Activated CD4-positive, alpha-beta T cell treated with anti-CD3 and anti-CD28 coated beads for 4 hours (primary cell): ENCODE results near the gene WDR43.
"Not testable (repeated sequence)": the region's sequence is repeated elsewhere in the genome, so short reads cannot be mapped to it uniquely, and the experiment has no call there.

Source experiments
- DNase-seq, 2 donors: peaks; one replicate each; pipeline ENCODE4 v3.0.0-alpha.2; 2020

Gene WDR43

DNA sequence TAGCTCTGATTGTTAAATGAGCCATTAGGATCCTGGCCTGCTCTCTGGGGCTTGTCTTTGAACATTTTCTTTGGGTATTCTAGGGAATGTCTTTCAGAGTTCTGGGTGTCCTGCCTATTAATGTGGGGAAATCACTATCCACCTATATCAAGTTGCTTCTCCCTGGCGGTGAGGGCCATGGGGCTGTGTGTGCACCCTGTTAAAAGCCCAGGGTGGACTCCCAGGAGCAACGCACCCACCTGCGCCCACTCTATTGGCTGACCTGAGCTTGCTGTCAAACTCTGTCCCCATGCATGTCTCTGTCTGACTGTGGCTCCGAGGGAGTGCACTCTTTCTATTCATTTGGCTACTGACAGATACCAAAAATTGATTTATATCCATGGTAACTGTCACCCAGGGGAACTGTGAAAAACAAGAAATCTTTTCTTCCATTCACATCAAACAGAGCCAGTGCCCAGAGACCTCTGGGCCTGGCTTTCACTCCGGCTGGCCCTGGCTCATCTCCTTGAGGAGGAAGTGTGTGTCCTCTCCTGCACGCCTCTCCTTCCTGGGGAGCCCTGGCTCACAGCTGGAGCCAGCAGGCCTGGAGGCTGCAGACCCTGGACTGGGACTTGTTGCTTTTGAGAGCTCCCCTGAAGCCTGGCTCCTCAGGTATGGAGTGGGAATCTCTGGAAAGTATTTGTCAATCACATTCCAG, 76.1 kb downstream of the WDR43 start:
- no peak for DNase-seq

DNA sequence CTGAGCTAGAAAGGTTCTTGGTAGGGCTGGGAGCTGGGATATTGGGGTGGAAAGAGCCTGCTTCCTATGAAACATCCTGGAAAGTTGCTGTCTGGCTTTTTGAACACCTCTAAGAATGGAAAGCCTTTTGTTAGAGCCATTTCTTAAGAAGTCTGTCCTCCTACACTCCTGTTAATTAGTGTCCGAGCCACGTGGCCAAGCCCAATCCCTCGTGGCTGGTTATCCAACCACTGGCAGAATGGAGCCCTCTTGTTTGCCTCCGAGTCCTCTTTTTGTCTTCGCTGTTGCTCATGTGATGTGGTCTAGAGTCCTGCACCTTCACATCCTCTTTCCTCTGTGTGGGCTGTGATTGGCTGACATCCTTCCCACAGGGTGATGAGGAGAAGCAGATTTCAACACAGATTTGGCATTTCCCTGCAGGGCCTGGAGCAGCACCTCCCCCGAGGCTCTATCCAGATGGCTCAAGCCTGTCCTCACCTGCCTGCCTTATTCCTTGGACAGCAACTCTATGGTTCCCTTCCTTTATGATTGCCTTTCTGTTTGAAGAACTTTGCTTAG, 78.4 kb downstream of the WDR43 start:
- no peak for DNase-seq

DNA sequence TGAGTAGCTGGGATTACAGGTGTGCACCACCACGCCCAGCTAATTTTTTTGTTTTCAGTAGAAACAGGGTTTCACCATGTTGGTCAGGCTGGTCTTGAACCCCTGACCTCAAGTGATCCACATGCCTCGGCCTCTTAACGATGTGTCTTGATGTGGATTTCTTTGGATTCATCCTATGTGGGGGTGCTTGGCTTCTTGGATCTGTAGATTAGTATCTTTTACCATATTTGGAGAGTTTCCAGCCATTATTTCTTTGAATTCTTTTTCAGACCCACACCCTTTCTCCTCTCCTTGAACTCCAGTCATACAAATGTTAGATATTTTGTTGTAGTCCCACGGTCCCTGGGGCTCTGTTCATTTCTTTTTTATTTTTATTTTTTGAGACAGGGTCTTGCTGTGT, 79.8 kb downstream of the WDR43 start:
- no peak for DNase-seq

DNA sequence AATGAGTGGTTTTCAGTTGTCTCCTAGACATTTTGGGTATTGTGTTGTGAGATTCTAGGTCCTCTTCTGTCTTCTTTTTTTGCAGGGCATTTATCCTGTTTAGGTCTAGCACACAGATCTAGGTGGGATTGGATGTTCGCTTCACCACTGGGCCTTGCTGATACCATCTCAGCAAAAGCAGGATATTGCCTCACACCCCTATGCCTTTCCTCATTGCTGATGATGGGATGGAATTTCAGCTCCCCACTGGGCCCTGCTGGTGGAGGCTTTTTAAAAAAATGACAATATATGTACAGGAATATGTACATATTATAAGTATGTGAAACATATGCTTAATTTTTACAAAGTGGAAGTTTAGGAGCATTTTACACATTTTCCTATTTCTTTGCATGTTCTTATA, 81.2 kb downstream of the WDR43 start:
- no peak for DNase-seq

DNA sequence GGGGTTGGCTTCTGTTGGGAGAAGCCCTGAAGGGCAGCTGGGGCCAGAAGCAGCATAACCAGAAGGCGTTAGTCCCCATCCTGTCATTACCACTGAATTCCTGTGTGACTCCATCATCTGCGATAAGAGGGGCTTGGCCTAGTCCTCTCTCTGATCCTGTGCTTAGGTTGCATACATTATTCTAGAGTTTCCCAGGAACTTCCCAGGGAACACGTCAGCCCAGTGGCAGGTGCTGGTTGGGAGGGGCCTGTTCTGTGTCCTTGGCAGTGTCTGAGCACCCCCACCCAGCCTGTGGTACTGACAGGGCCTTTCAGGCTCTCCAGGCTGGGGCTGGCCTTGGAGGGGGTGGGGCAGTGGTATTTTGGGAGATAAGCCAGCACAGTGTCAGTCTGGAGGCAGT, 82.1 kb downstream of the WDR43 start:
- no peak for DNase-seq

DNA sequence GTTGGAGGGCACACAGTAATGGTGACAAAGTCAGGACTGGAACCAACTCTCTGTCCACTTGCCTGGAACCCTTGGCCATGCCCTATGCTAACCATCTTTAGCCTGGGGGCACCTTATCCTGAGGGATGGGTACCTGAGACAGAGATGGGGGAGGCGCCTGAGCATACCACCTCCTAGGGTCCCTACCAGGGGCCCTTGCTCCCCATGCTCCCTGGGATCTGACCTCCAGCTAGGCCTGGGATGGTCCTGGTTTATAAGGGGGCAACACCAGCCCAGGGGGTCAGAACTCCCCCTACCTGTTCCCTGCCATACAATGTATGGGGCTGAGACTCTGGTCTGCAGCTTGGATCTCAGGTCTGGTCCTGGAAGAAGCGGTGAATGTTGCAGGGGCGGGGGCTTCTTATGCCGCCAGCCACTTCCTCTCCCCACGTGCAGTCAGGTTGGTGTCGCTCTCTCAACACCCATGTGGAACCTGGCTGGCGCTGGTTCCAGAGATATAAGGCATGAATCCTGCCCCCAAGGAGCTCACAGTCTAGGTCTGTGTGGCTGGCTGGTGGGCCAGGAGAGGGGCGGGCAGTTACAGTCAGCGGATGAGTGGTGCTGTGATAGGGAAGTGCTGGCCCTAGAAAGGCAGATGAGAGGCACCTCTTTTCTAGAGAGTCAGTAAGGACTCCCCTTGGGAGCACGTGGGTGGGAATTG, 82.9 kb downstream of the WDR43 start:
- no peak for DNase-seq

DNA sequence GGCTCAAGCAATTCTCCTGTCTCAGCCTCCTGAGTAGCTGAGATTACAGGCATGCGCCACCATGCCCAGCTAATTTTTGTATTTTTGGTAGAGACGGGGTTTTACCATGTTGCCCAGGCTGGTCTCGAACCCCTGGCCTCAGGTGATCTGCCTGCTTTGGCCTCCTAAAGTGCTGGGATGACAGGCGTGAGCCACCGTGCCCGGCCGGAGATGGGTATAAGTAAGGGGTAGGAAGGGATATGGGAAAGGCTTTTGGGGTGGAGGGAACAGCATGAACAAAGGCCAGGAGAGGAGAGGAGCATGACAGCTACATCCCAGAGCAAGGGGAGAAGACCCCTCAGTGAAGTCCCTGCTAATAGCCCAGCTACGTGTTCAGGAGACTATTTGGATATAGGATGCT, 83.5 kb downstream of the WDR43 start:
- DNase-seq: not testable (repeated sequence)

DNA sequence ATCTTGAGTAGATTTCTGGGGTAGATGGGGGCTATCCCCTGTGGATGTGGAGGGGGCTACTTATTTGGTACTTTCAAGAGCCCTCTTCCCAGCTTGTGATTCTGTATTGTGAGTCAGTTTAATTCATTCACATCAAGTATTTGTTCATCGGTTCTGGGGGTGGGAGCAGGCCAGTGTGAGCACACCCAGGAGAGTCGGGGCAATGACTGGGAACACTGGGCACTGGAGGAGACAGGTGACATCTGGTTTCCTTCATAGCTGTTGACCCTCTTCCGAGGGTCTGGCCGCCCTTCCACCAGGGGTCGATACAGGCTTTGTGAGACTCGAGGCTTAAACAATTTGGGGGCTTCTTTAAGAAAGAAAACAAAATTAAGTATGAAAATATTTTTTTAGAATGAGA, 84.1 kb downstream of the WDR43 start:
- no peak for DNase-seq

DNA sequence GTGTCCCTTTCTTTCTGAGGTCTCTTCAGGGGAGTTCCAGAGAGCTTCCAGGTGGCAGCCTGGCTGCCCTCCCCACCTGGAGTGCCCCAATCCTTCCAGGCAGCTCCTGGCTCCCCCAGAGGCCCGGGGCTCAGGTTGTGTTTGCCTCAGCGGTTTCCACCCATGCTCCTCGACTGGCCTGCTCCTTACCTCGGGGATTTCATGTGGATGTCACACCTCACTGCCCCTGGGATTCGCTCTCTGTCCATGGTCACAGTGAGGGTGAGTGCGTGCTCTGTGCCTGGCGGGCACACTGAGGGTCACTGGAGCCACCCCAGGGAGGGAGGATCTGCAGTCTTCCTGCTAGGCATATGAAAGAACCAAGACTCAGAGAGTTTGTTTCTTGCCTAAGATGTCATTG, 84.6 kb downstream of the WDR43 start:
- DNase-seq: no peak

DNA sequence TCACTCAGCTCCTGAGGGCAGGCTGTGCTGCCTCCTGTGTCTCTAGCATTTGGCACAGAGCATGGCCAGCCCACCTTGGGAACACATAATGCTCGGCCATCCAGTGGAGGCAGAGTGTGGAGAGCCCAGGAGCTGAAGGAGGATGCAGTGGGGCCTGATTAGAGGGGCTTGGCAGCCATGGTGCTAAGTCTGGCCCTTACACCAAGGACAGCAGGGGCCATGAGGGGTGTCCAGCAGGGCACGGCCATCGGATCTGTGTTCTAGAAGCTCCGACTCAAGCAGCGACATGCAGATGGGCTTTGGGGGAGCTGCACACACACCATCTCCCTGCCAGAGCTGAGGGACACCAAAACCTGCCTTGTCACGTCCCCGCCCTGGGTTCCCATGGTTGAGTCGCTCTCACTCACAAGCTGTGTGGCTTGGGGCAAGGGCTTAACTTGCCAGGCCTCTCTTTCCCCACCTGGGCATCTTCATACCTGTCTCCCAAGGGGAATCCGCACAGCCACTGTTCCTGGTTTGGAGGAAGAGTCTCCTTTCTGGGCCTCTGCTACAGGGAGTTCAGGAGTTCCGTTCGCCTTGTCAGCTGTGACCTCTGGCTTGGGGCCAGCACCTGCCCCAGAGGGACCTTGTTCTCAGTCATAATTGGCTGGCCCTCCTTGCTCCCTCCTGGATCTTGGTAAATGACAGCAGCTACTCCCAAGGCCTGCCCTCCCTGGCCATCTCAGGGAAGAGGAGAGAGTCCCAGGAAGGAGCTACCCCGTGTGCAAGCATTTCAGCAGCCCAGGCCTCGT, 85.3 kb downstream of the WDR43 start:
- no peak for DNase-seq

DNA sequence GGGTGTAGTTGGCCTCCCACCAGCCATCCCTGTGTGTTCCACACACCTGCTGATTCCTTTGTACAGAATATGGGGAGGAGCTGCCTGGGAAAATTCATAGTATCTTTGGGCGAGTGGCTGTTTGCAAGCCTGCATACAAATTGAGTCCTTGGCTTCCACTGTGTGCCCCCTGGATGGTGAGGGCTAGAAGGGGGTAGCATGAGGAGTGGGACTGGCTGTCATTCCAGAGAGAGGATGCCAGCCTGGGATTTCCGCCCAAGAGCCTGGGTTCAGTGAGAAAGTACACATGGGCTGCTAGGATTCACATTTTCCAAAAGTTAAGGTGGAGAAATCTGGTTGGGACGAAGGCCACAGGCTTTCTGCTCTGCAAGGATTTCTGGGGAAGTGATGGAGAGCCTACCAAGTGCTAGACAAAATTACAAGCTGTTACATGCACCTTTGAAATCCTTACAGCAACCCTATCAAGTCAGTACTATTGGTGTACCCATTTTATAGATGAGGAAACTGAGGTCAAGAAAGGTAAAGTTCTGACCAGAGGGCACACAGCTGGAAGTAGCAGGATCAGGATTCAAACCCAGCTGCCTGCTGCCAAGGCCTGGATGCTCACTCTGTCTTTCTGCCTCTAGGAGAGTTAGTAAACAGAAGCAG, 86.0 kb downstream of the WDR43 start:
- DNase-seq: no peak

DNA sequence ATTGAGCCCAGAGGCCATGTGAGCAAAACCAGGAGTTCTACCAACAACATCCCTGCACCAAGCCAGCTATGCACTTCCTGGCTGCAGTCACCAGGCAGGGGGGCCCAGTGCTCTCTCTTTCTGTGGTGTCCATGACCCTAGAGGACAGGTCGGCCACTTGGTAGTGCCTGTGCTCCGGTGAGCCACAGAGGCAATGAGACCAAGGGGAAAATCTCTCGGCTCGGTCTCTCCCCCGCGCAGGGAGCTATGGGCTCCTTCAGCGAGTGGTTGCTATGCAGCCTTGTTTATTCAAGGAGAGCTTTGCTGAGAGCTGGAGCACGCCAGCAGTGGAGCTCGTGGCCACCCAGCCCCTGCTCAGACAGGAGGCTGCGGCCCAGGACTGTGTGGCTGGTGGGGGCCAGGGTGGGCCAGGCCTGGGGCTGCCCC, 86.6 kb downstream of the WDR43 start, which contains the start of gene TOGARAM2:
TOGARAM2 (plus strand) TSS at position 283 of the 426 bp plus-strand sequence. CDS start 13,537 bp downstream, outside the sequence.
- DNase-seq: no peak

DNA sequence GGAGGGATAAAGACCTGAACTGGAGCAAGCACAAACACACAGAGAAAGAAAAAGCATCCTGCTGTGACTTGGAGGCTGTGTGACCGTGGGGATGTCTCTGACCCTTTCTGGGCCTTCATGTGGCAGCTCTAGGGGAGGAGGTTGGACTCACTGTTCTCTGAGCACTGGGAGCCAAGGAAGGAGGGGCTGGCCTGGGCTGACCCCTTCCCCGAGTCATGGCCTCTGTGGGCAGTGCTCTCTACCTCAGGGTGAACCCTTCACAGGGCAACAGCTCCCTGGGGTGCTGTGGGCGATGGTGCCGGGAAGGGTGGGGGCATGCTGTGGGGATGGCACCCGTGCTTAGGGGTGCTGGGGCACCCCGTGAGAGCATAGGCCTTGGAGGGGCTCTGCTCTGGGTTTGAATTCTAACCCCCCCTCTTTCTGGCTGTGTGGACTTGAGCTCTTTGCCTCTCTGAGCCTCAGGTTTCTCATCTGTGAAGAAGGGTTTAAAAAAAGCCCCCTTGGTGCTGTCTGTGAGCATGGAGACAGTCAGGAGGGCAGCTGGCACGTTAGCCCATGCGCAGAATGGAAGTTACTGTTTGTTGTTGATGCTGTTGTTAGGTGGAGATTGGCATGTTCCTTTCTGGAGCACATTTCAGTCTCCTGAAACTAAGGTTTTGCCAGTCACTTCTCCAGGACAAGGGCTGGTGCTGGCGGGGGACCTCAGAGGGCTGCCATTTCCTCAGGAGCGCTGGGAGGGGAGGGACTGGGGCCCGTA, 87.3 kb downstream of the WDR43 start:
- DNase-seq: no peak

DNA sequence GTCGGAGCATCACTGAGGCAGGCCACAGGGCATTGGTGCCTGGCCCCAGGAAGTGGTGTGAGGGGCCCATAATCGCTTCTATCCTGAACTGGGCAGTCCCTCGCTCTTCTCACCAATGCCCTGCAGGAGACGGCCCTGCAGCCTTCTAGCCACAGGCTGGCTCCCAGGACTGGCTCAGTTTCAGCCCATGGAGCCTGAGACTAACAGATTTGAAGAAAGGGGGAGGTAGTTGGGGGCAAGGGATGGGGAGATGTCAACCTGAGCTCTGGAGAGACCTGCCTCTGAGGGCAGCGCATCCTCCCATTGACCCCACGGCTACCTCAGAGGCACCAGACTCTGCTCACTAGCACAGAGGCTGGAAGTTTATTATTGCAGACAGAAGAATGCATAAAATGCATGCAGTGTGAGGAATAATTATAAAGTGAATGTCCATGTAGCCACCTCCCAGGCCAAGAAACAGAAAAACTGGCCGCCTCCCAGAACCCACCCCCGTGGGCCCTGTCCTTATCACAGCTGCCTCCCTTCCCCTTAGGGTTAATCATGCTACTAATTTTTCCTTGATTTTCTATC, 88.0 kb downstream of the WDR43 start:
- no peak for DNase-seq

DNA sequence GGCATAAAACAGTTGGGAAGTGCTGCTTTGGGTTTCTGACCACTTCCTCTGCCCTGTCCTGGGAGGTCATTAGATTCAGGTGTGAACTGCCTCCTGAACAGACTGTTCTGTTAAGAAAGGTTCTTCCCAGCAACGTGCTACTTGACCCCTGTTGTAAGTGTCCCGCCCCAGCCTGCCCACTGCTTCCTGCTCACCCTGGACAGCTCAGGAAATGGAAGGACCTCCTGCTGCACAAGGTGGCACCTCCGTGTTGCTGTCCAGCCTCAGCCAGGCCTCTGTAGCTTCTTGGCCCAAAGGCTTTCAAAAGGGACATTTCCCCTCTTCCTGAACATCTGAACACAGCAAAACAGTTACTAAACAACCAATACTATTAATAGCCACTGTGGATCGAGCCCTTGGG, 92.0 kb downstream of the WDR43 start:
- DNase-seq: no peak

DNA sequence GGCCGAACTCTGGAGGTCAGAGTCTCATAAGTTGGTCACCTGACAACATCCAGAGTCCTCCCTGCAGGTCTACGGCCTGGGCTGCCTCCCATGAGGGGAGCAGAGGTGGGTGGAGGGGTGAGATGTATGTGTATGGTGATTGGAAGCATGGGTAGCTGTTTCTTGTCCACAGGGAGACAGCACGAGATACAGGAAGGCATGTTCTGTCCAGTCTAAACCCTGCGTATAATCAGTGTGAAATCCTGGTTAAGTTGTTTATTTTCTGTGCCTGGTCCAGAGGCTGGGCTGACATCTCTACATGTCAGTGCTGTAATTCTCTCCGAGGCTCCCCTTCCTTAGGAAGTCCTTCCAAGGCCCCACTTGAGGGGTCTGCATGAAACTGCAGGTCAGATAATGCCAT, 95.5 kb downstream of the WDR43 start:
- DNase-seq: no peak

DNA sequence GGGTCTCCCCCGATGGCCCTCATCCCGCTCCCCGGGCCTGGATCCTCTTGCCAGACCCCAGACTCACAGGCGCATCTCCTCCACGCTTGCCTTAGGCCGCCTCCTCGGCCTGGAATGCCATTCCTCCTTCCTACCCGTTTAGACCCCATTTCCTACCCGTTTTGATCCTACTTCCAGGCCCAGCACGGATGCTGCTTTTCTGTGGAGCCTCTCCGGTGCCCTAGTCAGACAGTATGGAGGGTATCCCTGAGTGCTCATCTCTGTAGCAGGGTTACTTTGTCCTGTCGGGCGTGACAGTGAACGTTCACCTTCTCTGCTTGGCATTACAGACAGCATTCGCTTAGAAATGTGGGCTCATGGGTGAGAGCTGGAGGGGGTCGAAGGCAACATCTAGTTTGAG, 96.0 kb downstream of the WDR43 start:
- no peak for DNase-seq

DNA sequence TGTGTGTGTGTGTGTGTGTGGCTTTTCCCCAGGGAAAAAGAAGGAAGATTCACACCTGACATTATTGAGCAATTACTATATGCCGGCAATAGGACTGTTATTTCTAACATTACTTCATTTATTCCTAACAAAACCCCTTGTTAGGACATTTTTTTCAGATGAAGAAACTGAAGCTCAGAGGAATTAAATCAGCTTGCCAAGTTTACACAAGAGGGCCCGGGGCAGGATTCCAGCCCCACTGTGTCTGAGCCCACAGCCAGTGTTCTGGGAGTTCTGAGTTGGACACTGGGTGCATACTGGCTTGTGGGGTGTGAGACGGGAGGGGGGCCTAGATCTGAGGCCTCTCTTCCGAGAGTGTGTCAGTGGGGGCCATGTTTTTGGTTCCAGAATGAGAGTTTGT, 96.6 kb downstream of the WDR43 start:
- no peak for DNase-seq

DNA sequence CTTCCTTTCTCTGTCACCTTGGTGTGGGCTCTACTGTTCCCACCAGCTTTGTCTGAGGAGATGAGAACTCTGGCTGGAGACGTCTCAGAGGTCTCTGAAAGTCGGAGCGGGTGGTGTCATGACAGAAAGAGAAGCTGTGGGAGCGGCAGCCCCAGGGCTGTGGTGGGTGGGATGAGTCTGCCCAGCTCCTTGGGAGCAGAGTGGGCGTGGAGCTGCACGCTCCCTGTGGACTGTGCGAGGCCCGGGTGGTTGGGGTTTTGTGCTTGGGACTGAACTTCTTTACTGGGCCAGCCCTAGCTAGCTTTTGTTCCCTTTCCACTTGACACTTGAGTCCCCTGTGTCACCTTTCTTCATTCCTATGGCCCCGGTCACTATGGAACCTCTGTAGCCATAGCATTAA, 97.0 kb downstream of the WDR43 start:
- DNase-seq: no peak

DNA sequence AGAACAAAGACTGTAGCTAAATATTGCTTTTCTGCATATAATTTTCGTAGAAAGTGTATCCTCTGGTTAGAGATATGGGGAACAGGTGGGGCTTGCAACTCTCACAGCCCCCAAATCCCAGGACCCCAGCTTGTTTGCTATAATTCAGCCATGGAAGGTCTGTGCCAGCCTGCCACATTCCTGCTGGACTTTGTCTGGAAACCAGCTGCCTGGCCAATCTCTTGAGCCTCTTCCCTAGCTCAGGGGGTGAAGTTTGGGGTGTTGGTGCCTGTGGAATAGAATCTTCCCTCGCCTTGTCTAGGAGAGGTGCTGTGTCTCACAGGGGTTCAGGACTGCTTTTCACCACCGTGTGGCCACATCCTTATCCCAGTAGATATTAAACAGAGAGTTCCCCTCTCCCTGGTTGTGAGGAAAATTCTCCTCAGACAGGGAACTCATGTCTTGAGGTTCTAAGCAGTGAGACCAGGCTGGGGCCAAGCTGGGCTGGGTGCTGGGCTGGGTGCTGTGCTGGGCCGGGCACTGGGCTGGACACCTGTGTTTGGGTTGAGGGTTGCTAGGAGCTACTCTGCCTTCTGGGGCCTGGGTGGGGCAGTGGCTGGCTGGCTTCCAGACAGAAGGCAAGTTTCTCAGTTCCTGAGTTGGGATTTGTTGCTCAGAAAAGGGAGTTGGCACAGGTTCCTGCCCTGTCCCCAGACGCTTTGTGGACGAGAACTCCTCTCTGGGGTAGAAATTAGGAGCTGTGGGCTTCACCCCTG, 98.9 kb downstream of the WDR43 start:
- no peak for DNase-seq

DNA sequence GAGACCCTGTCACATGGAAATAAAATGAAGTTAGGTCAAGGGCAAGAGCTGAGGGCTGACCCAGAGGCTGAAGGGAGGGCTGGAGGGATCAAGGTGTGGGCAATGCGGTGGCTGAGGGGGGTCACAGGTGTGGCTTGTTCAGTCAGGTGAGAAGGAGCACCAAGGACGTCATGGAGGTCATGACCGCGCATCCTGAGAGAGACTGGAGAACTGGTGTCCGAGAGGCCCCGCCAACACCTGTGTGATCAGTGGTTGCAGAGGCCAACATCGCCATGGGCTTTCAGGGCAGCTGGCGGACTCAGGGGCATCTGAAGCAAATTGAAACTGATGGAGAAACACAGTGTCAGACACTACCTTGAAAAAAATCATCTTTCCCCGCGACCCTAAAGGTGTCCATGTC, 99.6 kb downstream of the WDR43 start:
- no peak for DNase-seq
